Neural cell (in vitro differentiated cells): ENCODE results near the gene TXLNB. TPM values are rescaled to one million over a fixed set of nuclear protein-coding genes. Genes with fewer than 3 reads are reported as not detected.

Experiments
- H2AFZ ChIP-seq: fragments of 200-600, 300-800 bp; sonication (generic), shearing (Covaris generic); 2 replicates; pipeline ENCODE4 v1.6.0; 2014; ENCODE audit warnings: low read depth, mild to moderate bottlenecking, antibody characterized with exemption, low read length, moderate library complexity
- H3F3A ChIP-seq: fragments of 200-600 bp; shearing (Covaris generic); 2 replicates; pipeline ENCODE4 v1.6.1; 2016; ENCODE audit warnings: mild to moderate bottlenecking, moderate library complexity, mixed read lengths, antibody characterized with exemption, low read length; ENCODE audit not compliant: insufficient read depth, poor library complexity, severe bottlenecking
- H3K27ac ChIP-seq: fragments of 200-600, 300-800 bp; sonication (generic), shearing (Covaris generic); 2 replicates; pipeline ENCODE4 v1.5.1; 2014; ENCODE audit warnings: mild to moderate bottlenecking, low read length, moderate library complexity
- H3K27me3 ChIP-seq: fragments of 300-800, 200-600 bp; sonication (generic), shearing (Covaris generic); 2 replicates; pipeline ENCODE4 v1.6.0; 2014; ENCODE audit warnings: mild to moderate bottlenecking, low read depth, low read length, moderate library complexity; ENCODE audit not compliant: insufficient read depth
- H3K36me3 ChIP-seq: fragments of 300-800, 200-600 bp; sonication (generic), shearing (Covaris generic); 2 replicates; pipeline ENCODE4 v1.5.1; 2014; ENCODE audit warnings: mild to moderate bottlenecking, antibody characterized with exemption, low read length, moderate library complexity; ENCODE audit not compliant: insufficient read depth
- H3K4me2 ChIP-seq: fragments of 300-800, 200-600 bp; sonication (generic), shearing (Covaris generic); 2 replicates; pipeline ENCODE4 v1.6.0; 2014; ENCODE audit warnings: mild to moderate bottlenecking, low read length
- H3K4me3 ChIP-seq: fragments of 300-800, 200-600 bp; sonication (generic), shearing (Covaris generic); 2 replicates; pipeline ENCODE4 v1.5.1; 2014; ENCODE audit warnings: mild to moderate bottlenecking, low read length, moderate library complexity
- H3K79me2 ChIP-seq: fragments of 200-600 bp; shearing (Covaris generic); replicated peaks from 2 replicates; pipeline ENCODE4 v1.6.0; 2014; ENCODE audit warnings: mild to moderate bottlenecking, low read length, moderate library complexity; ENCODE audit not compliant: insufficient read depth
- H3K9ac ChIP-seq: fragments of 300-800, 200-600 bp; sonication (generic), shearing (Covaris generic); 2 replicates; pipeline ENCODE4 v1.6.1; 2016; ENCODE audit warnings: mild to moderate bottlenecking, low read length, mixed read lengths
- H3K9me2 ChIP-seq: fragments of 200-600 bp; shearing (Covaris generic); 2 replicates; pipeline ENCODE4 v1.6.1; 2016; ENCODE audit warnings: mild to moderate bottlenecking, low read length, mixed read lengths; ENCODE audit not compliant: insufficient read depth
- H3K9me3 ChIP-seq: fragments of 200-600, 300-800 bp; sonication (generic), shearing (Covaris generic); 2 replicates; pipeline ENCODE4 v1.6.1; 2016; ENCODE audit warnings: mild to moderate bottlenecking, mixed run types, low read length, moderate library complexity, mixed read lengths
- H4K20me1 ChIP-seq: fragments of 200-600 bp; shearing (Covaris generic); 2 replicates; pipeline ENCODE4 v1.6.1; 2016; ENCODE audit warnings: mild to moderate bottlenecking, mixed run types; ENCODE audit not compliant: insufficient read depth
- EP300 ChIP-seq: fragments of 450-650 bp; conservative IDR thresholded peaks from 2 replicates; pipeline ENCODE4 v1.6.1; 2014; ENCODE audit warnings: antibody characterized with exemption, mild to moderate bottlenecking, moderate library complexity; ENCODE audit not compliant: poor library complexity, severe bottlenecking
- EZH2 ChIP-seq: fragments of 200-600, 300-800 bp; shearing (Covaris generic), sonication (generic); IDR thresholded peaks from 2 replicates; pipeline ENCODE4 v1.6.1; 2014; ENCODE audit warnings: antibody characterized with exemption, low read length, borderline replicate concordance, mild to moderate bottlenecking; ENCODE audit not compliant: insufficient read depth, poor library complexity, severe bottlenecking
- MXI1 ChIP-seq: fragments of 450-650 bp; conservative IDR thresholded peaks from 2 replicates; pipeline ENCODE4 v1.6.1; 2014; ENCODE audit warnings: antibody characterized with exemption, mild to moderate bottlenecking; ENCODE audit not compliant: poor library complexity, severe bottlenecking
- RAD21 ChIP-seq: fragments of 450-650 bp; conservative IDR thresholded peaks from 2 replicates; pipeline ENCODE4 v1.6.1; 2014; ENCODE audit warnings: antibody characterized with exemption, mild to moderate bottlenecking, moderate library complexity
- SMC3 ChIP-seq: fragments of 450-650 bp; conservative IDR thresholded peaks from 2 replicates; pipeline ENCODE4 v1.6.1; 2014; ENCODE audit warnings: antibody characterized with exemption, mild to moderate bottlenecking, moderate library complexity; ENCODE audit not compliant: poor library complexity
- TAF1 ChIP-seq: IDR thresholded peaks from 2 replicates; pipeline ENCODE4 v1.6.1; 2012; ENCODE audit warnings: low read depth
- polyA plus RNA-seq: library from polyadenylated mRNA; depleted of rRNA; stranded (reverse); fragments of >200 nt; gene quantifications from 2 replicates; pipeline ENCODE4 v1.2.3, GENCODE V29; 2014
- TF ChIP-seq, protein P1 (sequence below): IDR thresholded peaks from 2 replicates; pipeline ENCODE4 v1.6.1; 2012; ENCODE audit warnings: borderline replicate concordance
- TF ChIP-seq, protein P2 (sequence below): fragments of 450-650 bp; IDR thresholded peaks from 2 replicates; pipeline ENCODE4 v1.5.1; 2014; ENCODE audit warnings: antibody characterized with exemption, mild to moderate bottlenecking, moderate library complexity; ENCODE audit not compliant: poor library complexity, severe bottlenecking

TXLNB gene
- polyA plus RNA-seq, 1 donor from 2014 or later: not detected

DNA sequence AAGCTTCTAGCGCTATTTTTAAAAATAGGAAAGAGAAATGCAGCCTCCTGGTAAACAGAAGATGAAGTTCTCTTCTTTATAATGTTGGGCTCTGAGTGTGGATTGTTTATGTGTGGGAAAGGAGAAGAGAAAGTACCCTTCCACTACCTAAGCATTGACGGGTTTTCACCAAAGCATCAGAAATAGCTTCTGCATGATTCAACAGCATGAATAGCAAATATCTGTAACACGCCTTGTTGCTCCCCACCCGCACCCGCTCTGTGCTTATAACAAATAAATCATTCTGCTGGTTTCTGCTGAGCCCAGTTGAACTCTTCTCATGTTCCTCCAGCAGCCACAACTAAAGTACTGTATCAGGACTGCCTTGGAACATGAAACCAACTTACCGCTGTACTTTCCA, 20.7 kb downstream of the TXLNB start:
- H2AFZ ChIP-seq: no peak overlapping the region

DNA sequence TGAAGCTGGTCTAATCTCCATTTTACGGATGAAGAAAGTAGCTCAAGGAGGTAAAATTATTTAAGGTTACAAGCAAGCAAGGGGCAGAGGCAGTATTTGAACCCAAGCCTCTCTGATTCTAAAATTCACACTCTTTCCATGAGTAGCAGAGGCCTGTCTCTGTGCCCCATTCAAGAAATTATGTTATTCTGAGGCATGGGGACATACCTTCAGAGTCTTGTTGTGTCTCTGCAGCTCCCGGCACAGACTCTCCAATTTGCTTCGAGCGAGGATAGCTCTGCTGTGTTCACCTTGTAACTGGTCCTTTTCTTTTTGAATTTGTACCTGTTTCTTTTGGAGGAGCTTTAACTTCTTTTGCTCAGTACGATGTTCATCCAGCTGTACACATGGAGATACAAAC, 21.5 kb downstream of the TXLNB start:
- Histone ChIP-seq H3K9me2 (no peaks in the 10 kb centered on the region), H3F3A (no peaks in the 10 kb centered on the region), H4K20me1 (no peaks in the 10 kb centered on the region), H3K79me2 (no peaks in the 10 kb centered on the region), H2AFZ (no peak overlapping the region), H3K9ac (no peak overlapping the region), H3K27ac (no peak overlapping the region), H3K27me3 (no peaks in the 10 kb centered on the region), H3K9me3 (no peaks in the 10 kb centered on the region), H3K4me2 (no peak overlapping the region), H3K4me3 (no peak overlapping the region), H3K36me3 (no peaks in the 10 kb centered on the region)
- TF ChIP-seq SMC3: no peak
- TF ChIP-seq EZH2: no peak
- no peak for TF ChIP-seq TAF1

More for the DNA sequence above, 20.7 kb downstream of the TXLNB start:
- no peaks in the 10 kb centered on the region for H4K20me1 ChIP-seq
- no peaks in the 10 kb centered on the region for H3K79me2 ChIP-seq
- H3K4me2 ChIP-seq: no peak overlapping the region
- H3K9me2 ChIP-seq: no peaks in the 10 kb centered on the region
- no peak overlapping the region for H3K4me3 ChIP-seq
- no peaks in the 10 kb centered on the region for H3K36me3 ChIP-seq
- no peaks in the 10 kb centered on the region for H3K27me3 ChIP-seq
- no peaks in the 10 kb centered on the region for H3K9me3 ChIP-seq
- H3K9ac ChIP-seq: no peak overlapping the region
- H3K27ac ChIP-seq: no peak overlapping the region
- no peak for TF ChIP-seq SMC3
- TF ChIP-seq, protein P1, sequence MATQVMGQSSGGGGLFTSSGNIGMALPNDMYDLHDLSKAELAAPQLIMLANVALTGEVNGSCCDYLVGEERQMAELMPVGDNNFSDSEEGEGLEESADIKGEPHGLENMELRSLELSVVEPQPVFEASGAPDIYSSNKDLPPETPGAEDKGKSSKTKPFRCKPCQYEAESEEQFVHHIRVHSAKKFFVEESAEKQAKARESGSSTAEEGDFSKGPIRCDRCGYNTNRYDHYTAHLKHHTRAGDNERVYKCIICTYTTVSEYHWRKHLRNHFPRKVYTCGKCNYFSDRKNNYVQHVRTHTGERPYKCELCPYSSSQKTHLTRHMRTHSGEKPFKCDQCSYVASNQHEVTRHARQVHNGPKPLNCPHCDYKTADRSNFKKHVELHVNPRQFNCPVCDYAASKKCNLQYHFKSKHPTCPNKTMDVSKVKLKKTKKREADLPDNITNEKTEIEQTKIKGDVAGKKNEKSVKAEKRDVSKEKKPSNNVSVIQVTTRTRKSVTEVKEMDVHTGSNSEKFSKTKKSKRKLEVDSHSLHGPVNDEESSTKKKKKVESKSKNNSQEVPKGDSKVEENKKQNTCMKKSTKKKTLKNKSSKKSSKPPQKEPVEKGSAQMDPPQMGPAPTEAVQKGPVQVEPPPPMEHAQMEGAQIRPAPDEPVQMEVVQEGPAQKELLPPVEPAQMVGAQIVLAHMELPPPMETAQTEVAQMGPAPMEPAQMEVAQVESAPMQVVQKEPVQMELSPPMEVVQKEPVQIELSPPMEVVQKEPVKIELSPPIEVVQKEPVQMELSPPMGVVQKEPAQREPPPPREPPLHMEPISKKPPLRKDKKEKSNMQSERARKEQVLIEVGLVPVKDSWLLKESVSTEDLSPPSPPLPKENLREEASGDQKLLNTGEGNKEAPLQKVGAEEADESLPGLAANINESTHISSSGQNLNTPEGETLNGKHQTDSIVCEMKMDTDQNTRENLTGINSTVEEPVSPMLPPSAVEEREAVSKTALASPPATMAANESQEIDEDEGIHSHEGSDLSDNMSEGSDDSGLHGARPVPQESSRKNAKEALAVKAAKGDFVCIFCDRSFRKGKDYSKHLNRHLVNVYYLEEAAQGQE: no peak
- TF ChIP-seq RAD21: no peak
- no peak for TF ChIP-seq TAF1
- TF ChIP-seq MXI1: no peak
- H3F3A ChIP-seq: no peaks in the 10 kb centered on the region

DNA sequence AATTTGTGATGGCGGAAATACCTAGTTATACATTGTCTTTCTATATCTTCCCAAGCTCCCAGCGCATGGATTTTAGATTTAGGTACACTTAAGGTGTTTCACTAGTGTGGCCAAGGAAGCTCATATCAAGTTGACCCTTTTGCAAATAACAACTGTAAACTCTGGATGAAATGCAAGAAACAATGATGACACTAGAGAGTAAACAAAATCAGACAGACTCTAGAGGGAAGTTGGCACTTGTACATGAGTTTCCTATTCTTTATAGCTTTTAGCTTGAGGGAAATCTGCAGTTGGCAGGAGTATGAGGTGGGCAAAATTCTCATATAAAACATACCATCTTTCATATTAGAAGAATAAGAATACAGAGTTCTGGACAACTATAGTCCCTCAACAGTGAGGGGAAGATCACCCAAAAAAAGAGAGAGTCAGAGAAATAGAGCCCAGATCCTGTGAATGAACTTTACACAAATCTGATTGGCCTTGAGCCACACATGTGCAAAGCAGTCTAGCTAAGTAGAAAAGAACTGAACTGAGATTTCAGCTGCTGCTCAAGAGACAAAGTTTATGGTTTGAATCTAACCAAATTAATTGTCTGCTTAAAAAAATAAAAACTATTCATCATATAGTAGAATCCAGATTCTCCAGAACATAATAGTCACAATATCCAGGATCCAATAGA, 26.1 kb downstream of the TXLNB start:
- Histone ChIP-seq H3K9ac (no peak overlapping the region), H3F3A (no peaks in the 10 kb centered on the region), H3K4me2 (no peak overlapping the region), H3K4me3 (no peak overlapping the region), H3K79me2 (no peaks in the 10 kb centered on the region), H3K27ac (no peak overlapping the region), H3K27me3 (no peaks in the 10 kb centered on the region), H2AFZ (no peak overlapping the region), H4K20me1 (no peaks in the 10 kb centered on the region), H3K9me3 (no peaks in the 10 kb centered on the region), H3K9me2 (no peaks in the 10 kb centered on the region), H3K36me3 (no peaks in the 10 kb centered on the region)
- TF ChIP-seq EP300 (no peak), SMC3 (no peak)
- TF ChIP-seq, protein P1: no peak
- TF ChIP-seq, protein P2, sequence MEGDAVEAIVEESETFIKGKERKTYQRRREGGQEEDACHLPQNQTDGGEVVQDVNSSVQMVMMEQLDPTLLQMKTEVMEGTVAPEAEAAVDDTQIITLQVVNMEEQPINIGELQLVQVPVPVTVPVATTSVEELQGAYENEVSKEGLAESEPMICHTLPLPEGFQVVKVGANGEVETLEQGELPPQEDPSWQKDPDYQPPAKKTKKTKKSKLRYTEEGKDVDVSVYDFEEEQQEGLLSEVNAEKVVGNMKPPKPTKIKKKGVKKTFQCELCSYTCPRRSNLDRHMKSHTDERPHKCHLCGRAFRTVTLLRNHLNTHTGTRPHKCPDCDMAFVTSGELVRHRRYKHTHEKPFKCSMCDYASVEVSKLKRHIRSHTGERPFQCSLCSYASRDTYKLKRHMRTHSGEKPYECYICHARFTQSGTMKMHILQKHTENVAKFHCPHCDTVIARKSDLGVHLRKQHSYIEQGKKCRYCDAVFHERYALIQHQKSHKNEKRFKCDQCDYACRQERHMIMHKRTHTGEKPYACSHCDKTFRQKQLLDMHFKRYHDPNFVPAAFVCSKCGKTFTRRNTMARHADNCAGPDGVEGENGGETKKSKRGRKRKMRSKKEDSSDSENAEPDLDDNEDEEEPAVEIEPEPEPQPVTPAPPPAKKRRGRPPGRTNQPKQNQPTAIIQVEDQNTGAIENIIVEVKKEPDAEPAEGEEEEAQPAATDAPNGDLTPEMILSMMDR: no peak
